Mesenchymal stem cell (in vitro differentiated cells and primary cell): Measurements from ENCODE around the gene SLC10A4.

Source experiments
- DNase-seq: peaks from one replicate; pipeline ENCODE4 v3.0.0-alpha.2; 2013
- H2AFZ ChIP-seq: one replicate; pipeline ENCODE4 v1.6.1; 2013; ENCODE audit warnings: low read depth, mild to moderate bottlenecking, control low read depth, inconsistent platforms, low read length, moderate library complexity
- H2AK5ac ChIP-seq: 2 replicates; pipeline ENCODE4 v1.6.1; 2013; ENCODE audit warnings: low read length, moderate library complexity, mild to moderate bottlenecking, inconsistent platforms; ENCODE audit not compliant: severe bottlenecking
- H2BK120ac ChIP-seq: one replicate; pipeline ENCODE4 v1.6.1; 2013; ENCODE audit warnings: low read depth, mild to moderate bottlenecking, inconsistent platforms, low read length, moderate library complexity
- H2BK12ac ChIP-seq, 2 experiments: one replicate each; pipeline ENCODE4 v1.6.1; 2013; ENCODE audit warnings: inconsistent platforms in 2 of 2, low read length in 2 of 2, mild to moderate bottlenecking in 2 of 2, moderate library complexity in 2 of 2, control low read depth in 1 of 2
- H2BK15ac ChIP-seq: one replicate; pipeline ENCODE4 v1.6.1; 2013; ENCODE audit warnings: mild to moderate bottlenecking, low read depth, inconsistent platforms; ENCODE audit not compliant: poor library complexity, severe bottlenecking
- H2BK5ac ChIP-seq: 2 replicates; pipeline ENCODE4 v1.6.1; 2013; ENCODE audit warnings: low read depth, mild to moderate bottlenecking, low read length, control low read depth, inconsistent platforms; ENCODE audit not compliant: poor library complexity, severe bottlenecking
- H3K14ac ChIP-seq, 2 experiments: one replicate each; pipeline ENCODE4 v1.6.1; 2013; ENCODE audit warnings: inconsistent platforms in 2 of 2, low read length in 2 of 2, control low read depth in 1 of 2, mild to moderate bottlenecking in 1 of 2, moderate library complexity in 1 of 2
- H3K18ac ChIP-seq, 2 experiments: one replicate each; pipeline ENCODE4 v1.6.1; 2013; ENCODE audit warnings: inconsistent platforms in 2 of 2, low read length in 2 of 2, control low read depth in 1 of 2, low read depth in 1 of 2, mild to moderate bottlenecking in 1 of 2
- H3K23ac ChIP-seq, 2 experiments: one replicate each; pipeline ENCODE4 v1.6.1; 2013; ENCODE audit warnings: inconsistent platforms in 2 of 2, low read length in 2 of 2, mild to moderate bottlenecking in 2 of 2, moderate library complexity in 2 of 2, control low read depth in 1 of 2
- H3K27ac ChIP-seq: 2 replicates; pipeline ENCODE4 v1.5.1; 2013; ENCODE audit warnings: mild to moderate bottlenecking, moderate library complexity, low read length, control low read depth, inconsistent platforms; ENCODE audit not compliant: poor library complexity, severe bottlenecking
- H3K27me3 ChIP-seq, 2 experiments: 2 replicates each; pipeline versions ENCODE4 v1.6.1 to v1.7.0; 2013; ENCODE audit warnings: low read length in 2 of 2, mild to moderate bottlenecking in 2 of 2, moderate library complexity in 2 of 2, control low read depth in 1 of 2, inconsistent platforms in 1 of 2; ENCODE audit not compliant: control insufficient read depth in 1 of 2, insufficient read depth in 1 of 2
- H3K36me3 ChIP-seq, 2 experiments: 2 replicates each; pipeline versions ENCODE4 v1.6.1 to v1.7.0; 2013; ENCODE audit warnings: low read length in 2 of 2, control low read depth in 1 of 2, inconsistent platforms in 1 of 2, low read depth in 1 of 2, mild to moderate bottlenecking in 1 of 2; ENCODE audit not compliant: insufficient read depth in 2 of 2, control insufficient read depth in 1 of 2
- H3K4ac ChIP-seq, 2 experiments: one replicate each; pipeline ENCODE4 v1.6.1; 2013; ENCODE audit warnings: inconsistent platforms in 2 of 2, low read length in 2 of 2, mild to moderate bottlenecking in 2 of 2, moderate library complexity in 2 of 2, control low read depth in 1 of 2, low read depth in 1 of 2
- H3K4me1 ChIP-seq: 2 replicates; pipeline ENCODE4 v1.6.1; 2013; ENCODE audit warnings: low read depth, low read length, control low read depth; ENCODE audit not compliant: control insufficient read depth, insufficient read depth
- H3K4me2 ChIP-seq: 2 replicates; pipeline ENCODE4 v1.6.1; 2013; ENCODE audit warnings: low read length, mild to moderate bottlenecking, inconsistent platforms; ENCODE audit not compliant: poor library complexity, severe bottlenecking
- H3K4me3 ChIP-seq, 2 experiments: 2 replicates each; pipeline versions ENCODE4 v1.5.1 to v1.7.0; 2013; ENCODE audit warnings: low read length in 2 of 2, mild to moderate bottlenecking in 2 of 2, control low read depth in 1 of 2, low read depth in 1 of 2; ENCODE audit not compliant: insufficient read depth in 1 of 2
- H3K79me1 ChIP-seq: replicated peaks from 2 replicates; pipeline ENCODE4 v1.6.1; 2013; ENCODE audit warnings: mild to moderate bottlenecking, control low read depth, low read length, inconsistent platforms; ENCODE audit not compliant: poor library complexity, severe bottlenecking
- H3K9ac ChIP-seq: 2 replicates; pipeline ENCODE4 v1.7.0; 2013; ENCODE audit warnings: mild to moderate bottlenecking, low read length, moderate library complexity
- H3K9me3 ChIP-seq: 2 replicates; pipeline ENCODE4 v1.7.0; 2013; ENCODE audit warnings: mild to moderate bottlenecking, low read length; ENCODE audit not compliant: control insufficient read depth
- H4K8ac ChIP-seq: one replicate; pipeline ENCODE4 v1.6.1; 2013; ENCODE audit warnings: inconsistent platforms, mild to moderate bottlenecking, low read length, moderate library complexity
- H4K91ac ChIP-seq: one replicate; pipeline ENCODE4 v1.6.1; 2013; ENCODE audit warnings: mild to moderate bottlenecking, low read length, inconsistent platforms
- WGBS: methylation state at CpG from one replicate; pipeline ENCODE4 v1.1.7; 2013; ENCODE audit warnings: mixed read lengths; 5-methylcytosine and 5-hydroxymethylcytosine counted together

The SLC10A4 gene

GRCh38 chr4:48467442-48467841, 15.7 kb upstream of the SLC10A4 start:
- Histone ChIP-seq H3K36me3 (no peaks in the 10 kb centered on the region), H3K4me3 (no peak overlapping the region), H3K23ac (no peak overlapping the region), H3K4me2 (no peak overlapping the region), H3K9me3 (peaks cover 5% of the 10 kb centered on the region), H2BK120ac (no peak overlapping the region), H2BK15ac (no peak overlapping the region), H4K8ac (no peak overlapping the region), H2AK5ac (no peak overlapping the region), H3K4ac (no peak overlapping the region), H2BK12ac (no peak overlapping the region), H3K79me1 (no peaks in the 10 kb centered on the region), H3K27me3 (peaks cover 0 to 4% of the 10 kb centered on the region in 2 experiments), H2BK5ac (no peak overlapping the region), H3K4me1 (no peaks in the 10 kb centered on the region), H3K9ac (no peak overlapping the region), H3K18ac (no peak overlapping the region), H3K27ac (no peak overlapping the region), H2AFZ (no peak overlapping the region), H3K14ac (no peak overlapping the region), H4K91ac (no peak overlapping the region)
- DNase-seq, result no peak
- 100% methylated on average over 1 of the region's 2 CpGs for whole genome bisulfite sequencing

DNA sequence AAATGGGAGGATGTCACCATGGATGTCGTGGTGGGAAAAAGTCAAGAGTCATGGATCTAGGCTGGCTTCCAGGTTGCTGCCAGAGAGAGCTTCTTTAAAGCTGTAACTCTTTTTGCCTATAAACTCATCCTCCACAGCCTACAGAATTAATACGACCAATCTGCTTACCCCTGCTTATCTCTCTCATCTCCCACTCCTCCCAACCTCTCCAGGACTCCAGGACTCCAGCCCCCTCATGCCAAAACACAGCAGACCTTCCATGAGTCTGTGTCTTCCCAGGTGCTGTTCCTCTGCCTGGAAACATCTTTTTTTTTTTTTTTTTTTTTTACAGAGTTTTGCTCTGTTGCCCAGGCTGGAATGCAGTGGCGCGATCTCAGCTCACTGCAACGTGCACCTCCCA, 15.3 kb upstream of the SLC10A4 start:
- no peak overlapping the region for H2AFZ ChIP-seq
- no peak overlapping the region for H4K91ac ChIP-seq
- no peak overlapping the region for H3K18ac ChIP-seq
- no peaks in the 10 kb centered on the region for H3K36me3 ChIP-seq
- H3K27me3 ChIP-seq, result no peaks in the 10 kb centered on the region
- H2AK5ac ChIP-seq, result no peak overlapping the region
- H3K79me1 ChIP-seq, result no peaks in the 10 kb centered on the region
- no peak overlapping the region for H3K4me2 ChIP-seq
- H3K4me1 ChIP-seq, result no peaks in the 10 kb centered on the region
- no peak overlapping the region for H3K23ac ChIP-seq
- H3K27ac ChIP-seq, result no peak overlapping the region
- H4K8ac ChIP-seq, result no peak overlapping the region
- H3K4me3 ChIP-seq, result no peak overlapping the region
- H3K14ac ChIP-seq, result no peak overlapping the region
- no peak overlapping the region for H2BK12ac ChIP-seq
- H3K9me3 ChIP-seq, result peaks cover 5% of the 10 kb centered on the region
- H3K9ac ChIP-seq, result no peak overlapping the region
- H3K4ac ChIP-seq, result no peak overlapping the region
- no peak for DNase-seq
- no peak overlapping the region for H2BK15ac ChIP-seq
- WGBS, result 74% methylated on average over 5 of the region's 5 CpGs
- no peak overlapping the region for H2BK120ac ChIP-seq
- H2BK5ac ChIP-seq, result no peak overlapping the region

DNA sequence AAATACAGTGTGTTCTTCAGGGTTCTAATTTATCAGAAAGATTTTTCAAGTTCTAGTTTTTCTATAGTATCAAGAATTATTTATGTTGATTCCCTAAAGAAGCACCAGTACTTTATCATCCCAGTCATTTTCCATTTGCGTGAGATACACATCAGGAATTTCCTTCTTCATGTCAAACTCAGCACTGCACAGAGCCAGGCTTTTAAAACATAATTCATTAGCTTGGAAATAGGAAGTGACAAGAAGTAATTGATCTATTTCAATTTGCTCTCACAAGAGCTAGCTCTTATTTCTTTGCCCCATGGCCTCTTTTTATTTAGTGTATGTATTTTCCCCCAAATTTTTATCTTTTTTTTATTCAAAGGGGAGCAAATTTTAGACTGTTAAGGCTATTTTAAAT, 13.0 kb upstream of the SLC10A4 start:
- Histone ChIP-seq H2BK120ac (no peak overlapping the region), H3K27ac (no peak overlapping the region), H3K9ac (no peak overlapping the region), H4K8ac (no peak overlapping the region), H4K91ac (no peak overlapping the region), H3K4me1 (no peaks in the 10 kb centered on the region), H3K18ac (no peak overlapping the region), H2AFZ (no peak overlapping the region), H3K4ac (no peak overlapping the region), H3K4me3 (no peak overlapping the region), H2BK15ac (no peak overlapping the region), H3K36me3 (no peaks in the 10 kb centered on the region), H3K14ac (no peak overlapping the region), H3K79me1 (no peaks in the 10 kb centered on the region), H2AK5ac (no peak overlapping the region), H3K9me3 (no peaks in the 10 kb centered on the region), H3K4me2 (no peak overlapping the region), H2BK12ac (no peak overlapping the region), H2BK5ac (no peak overlapping the region), H3K27me3 (no peaks in the 10 kb centered on the region), H3K23ac (no peak overlapping the region)
- no peak for DNase-seq
- WGBS, result no CpG with 5 or more reads among the region's 1 CpG

DNA sequence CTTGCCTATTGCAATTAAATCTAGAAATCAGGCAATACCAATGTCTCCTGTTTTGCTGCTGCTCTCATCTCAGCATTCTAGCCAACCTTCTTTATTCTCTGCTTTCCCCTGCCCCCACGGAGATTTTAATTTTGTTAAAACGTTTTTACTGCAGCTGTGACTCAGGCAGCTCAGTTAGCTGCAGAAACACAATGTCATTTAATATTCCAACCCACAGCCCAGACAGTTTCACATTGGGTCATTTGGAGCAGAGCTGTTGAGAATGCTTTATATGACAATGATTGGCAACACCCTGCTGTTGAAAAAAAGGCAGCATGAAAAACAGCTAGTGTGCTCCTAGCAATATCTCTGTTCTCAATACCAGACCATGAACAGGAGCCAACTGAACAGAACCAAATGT, 12.6 kb upstream of the SLC10A4 start:
- Histone ChIP-seq H2AK5ac (no peak overlapping the region), H3K4me3 (no peak overlapping the region), H2BK15ac (no peak overlapping the region), H3K4me1 (no peaks in the 10 kb centered on the region), H3K79me1 (no peaks in the 10 kb centered on the region), H3K27me3 (peaks cover 0 to under 1% of the 10 kb centered on the region in 2 experiments), H3K9me3 (no peaks in the 10 kb centered on the region), H3K36me3 (no peaks in the 10 kb centered on the region), H3K23ac (no peak overlapping the region), H3K4ac (no peak overlapping the region), H2BK5ac (no peak overlapping the region), H3K18ac (no peak overlapping the region), H2BK120ac (no peak overlapping the region), H4K91ac (no peak overlapping the region), H2AFZ (no peak overlapping the region), H3K4me2 (no peak overlapping the region), H3K14ac (no peak overlapping the region), H3K9ac (no peak overlapping the region), H3K27ac (no peak overlapping the region), H2BK12ac (no peak overlapping the region), H4K8ac (no peak overlapping the region)
- WGBS, result 48% methylated on average over 2 of the region's 2 CpGs
- no peak for DNase-seq
